Heart right ventricle (tissue), 16 donors: ENCODE measurements around the gene HTR6. TPM values are rescaled to one million over a fixed set of nuclear protein-coding genes. Genes with fewer than 3 reads are reported as not detected.

Experiments used
- ATAC-seq, 8 donors: fragments of 200-7000 bp; cut with Tn5 transposase; one replicate each; pipeline ENCODE4 v1.9.1; 2020; ENCODE audit warnings: mild to moderate bottlenecking in 8 of 8, moderate library complexity in 8 of 8, moderate number of reproducible peaks in 1 of 8
- DNase-seq, 2 donors: peaks; one replicate each; pipeline ENCODE4 v3.0.0-alpha.2; 2020
- H3K27ac ChIP-seq, 10 donors: fragments of 200-600 bp; sonication (generic) in 2 of 10; one replicate each; pipeline versions ENCODE4 v1.5.0 to v1.8.0; 2020 to 2022; ENCODE audit warnings: mild to moderate bottlenecking in 3 of 10
- H3K27me3 ChIP-seq, 7 donors: fragments of 200-600 bp; one replicate each; pipeline ENCODE4 v1.8.0; 2021 to 2022; ENCODE audit warnings: mild to moderate bottlenecking in 2 of 7
- H3K36me3 ChIP-seq, 9 donors: fragments of 200-600 bp; sonication (generic) in 1 of 9; one replicate each; pipeline versions ENCODE4 v1.5.0 to v1.8.0; 2020 to 2022; ENCODE audit warnings: mild to moderate bottlenecking in 2 of 9
- H3K4me1 ChIP-seq, 9 donors: fragments of 200-600 bp; sonication (generic) in 1 of 9; one replicate each; pipeline versions ENCODE4 v1.5.0 to v1.8.0; 2020 to 2022; ENCODE audit warnings: mild to moderate bottlenecking in 4 of 9
- H3K4me3 ChIP-seq, 10 donors: fragments of 200-600 bp; sonication (generic) in 2 of 10; one replicate each; pipeline versions ENCODE4 v1.5.0 to v1.8.0; 2020 to 2022; ENCODE audit warnings: mild to moderate bottlenecking in 7 of 10, moderate library complexity in 2 of 10
- H3K9me3 ChIP-seq, 11 donors: fragments of 200-600 bp in 10 of 11; sonication (generic) in 2 of 11; one replicate each; pipeline versions ENCODE4 v1.5.0 to v1.8.0; 2013 to 2022; ENCODE audit warnings: mild to moderate bottlenecking in 2 of 11, control low read depth in 1 of 11, moderate library complexity in 1 of 11
- WGBS, 2 donors: extraction: QIAGEN DNeasy Blood & Tissue Kit; methylation state at CpG; one replicate each; pipeline ENCODE4 v1.1.7; 2013; ENCODE audit warnings: inconsistent platforms in 1 of 2; 5-methylcytosine and 5-hydroxymethylcytosine counted together
- intact Hi-C, 10 donors: fragments of 100-400 bp; cut with DNase I; formaldehyde crosslinking; loops; one replicate each; pipeline versions ENCODE4 v1.11.1 to v1.14.2; 2022
- polyA plus RNA-seq, 2 donors: library from polyadenylated mRNA; stranded (reverse); fragments of 200-250 nt; gene quantifications; one replicate each; pipeline ENCODE4 v1.2.3, GENCODE V29; 2013
- total RNA-seq, 10 donors: library from RNA; stranded (reverse); fragmentation: NEBNext Ultra II Directional in 3 of 10; extraction: Animal tissue kit (Norgen Biotek cat#: 25700) in 3 of 10; gene quantifications; one replicate each; pipeline versions ENCODE4 v1.2.1 to v1.2.4, GENCODE V29; 2021 to 2023
- TF ChIP-seq, protein P1 (sequence below), 9 donors: fragments of 200-600 bp; sonication (generic) in 2 of 9; IDR thresholded peaks; one replicate each; pipeline versions ENCODE4 v1.5.0 to v1.8.0; 2021 to 2022; ENCODE audit warnings: antibody characterized with exemption in 9 of 9, mild to moderate bottlenecking in 5 of 9, moderate library complexity in 1 of 9
- donor health status: Arrhythmogenic right ventricular cardiomyopathy.
- donor health status: ischemic (EF 13 %, LVEDD 7.1; RV severe dilation, severe dysfunction).
- donor health status: healthy with polysubstance abuse.
- donor health status: DM: no; HTN: yes; CAD: no.
- donor health status: DM: no; HTN: no; CAD: no.
- donor health status: ischemic (EF 25% LVEDD 6.9; RV normal size, moderate dysfunction).
- donor health status: ischemic (EF 25% LVEDD 5.7; RV mildly dilated, moderate dysfunction).
- donor health status: healthy.
- donor health status: DM: yes; HTN: yes; CAD: no.
- donor health status: Ischemic cardiomyopathy.
- donor health status: ischemic (EF 35%, LVEDD 5.7; RV mildly dilated, moderate dysfunction).
- donor health status: nonischemic (EF 11% LVEDD 7.7; RV severe dilation, severe dysfunction).
- donor health status: DM: yes; HTN: yes; CAD: no.
- donor health status: PGD.
- donor health status: ischemic (EF 29% LVEDD 5.4; RV normal size, mild dysfunction).
- donor health status: nonischemic (EF 23%, LVEDD 6.1; RV moderate dilation, normal function).

HTR6 gene
- total and polyA plus RNA-seq, 12 donors: not detected

GRCh38 chr1:19685994-19686393 is 21.3 kb downstream of the HTR6 start:
- TF ChIP-seq, protein P1, sequence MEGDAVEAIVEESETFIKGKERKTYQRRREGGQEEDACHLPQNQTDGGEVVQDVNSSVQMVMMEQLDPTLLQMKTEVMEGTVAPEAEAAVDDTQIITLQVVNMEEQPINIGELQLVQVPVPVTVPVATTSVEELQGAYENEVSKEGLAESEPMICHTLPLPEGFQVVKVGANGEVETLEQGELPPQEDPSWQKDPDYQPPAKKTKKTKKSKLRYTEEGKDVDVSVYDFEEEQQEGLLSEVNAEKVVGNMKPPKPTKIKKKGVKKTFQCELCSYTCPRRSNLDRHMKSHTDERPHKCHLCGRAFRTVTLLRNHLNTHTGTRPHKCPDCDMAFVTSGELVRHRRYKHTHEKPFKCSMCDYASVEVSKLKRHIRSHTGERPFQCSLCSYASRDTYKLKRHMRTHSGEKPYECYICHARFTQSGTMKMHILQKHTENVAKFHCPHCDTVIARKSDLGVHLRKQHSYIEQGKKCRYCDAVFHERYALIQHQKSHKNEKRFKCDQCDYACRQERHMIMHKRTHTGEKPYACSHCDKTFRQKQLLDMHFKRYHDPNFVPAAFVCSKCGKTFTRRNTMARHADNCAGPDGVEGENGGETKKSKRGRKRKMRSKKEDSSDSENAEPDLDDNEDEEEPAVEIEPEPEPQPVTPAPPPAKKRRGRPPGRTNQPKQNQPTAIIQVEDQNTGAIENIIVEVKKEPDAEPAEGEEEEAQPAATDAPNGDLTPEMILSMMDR (IDR thresholded peaks at IDR 0.05): no peak
- Histone ChIP-seq H3K27ac (no peak overlapping the region), H3K27me3 (no peaks in the 10 kb centered on the region), H3K4me3 (no peak overlapping the region), H3K9me3 (peaks cover 0 to 13% (median 0%) of the 10 kb centered on the region in 11 donors), H3K36me3 (peaks cover 0 to 20% (median 0%) of the 10 kb centered on the region in 9 donors), H3K4me1 (peaks cover 0 to 13% (median 9%) of the 10 kb centered on the region in 9 donors)
- 85 to 89% methylated on average over 9 of the region's 9 CpGs for WGBS, 2 donors
- DNase-seq (no peak), ATAC-seq (no peak)
- intact Hi-C loops: no loop called here

- H3K4me1 ChIP-seq: peaks cover 0 to 13% (median 9%) of the 10 kb centered on the region in 9 donors
- TF ChIP-seq, protein P1 (IDR thresholded peaks at IDR 0.05): no peak
Observed at GRCh38 chr1:19687414-19687813, 22.7 kb downstream of the HTR6 start.

GRCh38 chr1:19688041-19688842 is 23.6 kb downstream of the HTR6 start:
- Histone ChIP-seq H3K4me3 (no peak overlapping the region), H3K27me3 (no peaks in the 10 kb centered on the region), H3K4me1 (peaks cover 0 to 13% (median 9%) of the 10 kb centered on the region in 9 donors), H3K27ac (peak overlapping the region in 1 of 10 donors; percentile 20), H3K36me3 (peaks cover 0 to 28% (median 0%) of the 10 kb centered on the region in 9 donors), H3K9me3 (peaks cover 0 to 13% (median 0%) of the 10 kb centered on the region in 11 donors)
- TF ChIP-seq, protein P1 (IDR thresholded peaks at IDR 0.05): no peak
- DNase-seq (no peak), ATAC-seq (peak in 3 of 8 donors; percentile 37 to 52 (median 39))
- intact Hi-C loops: no loop called here
- 74 to 80% methylated on average over 19 of the region's 19 CpGs for WGBS, 2 donors

More at GRCh38 chr1:19687414-19687813, 22.7 kb downstream of the HTR6 start:
- DNase-seq (no peak), ATAC-seq (no peak)
- peaks cover 0 to 13% (median 0%) of the 10 kb centered on the region in 11 donors for H3K9me3 ChIP-seq
- WGBS, 2 donors: 96% methylated on average over 1 of the region's 1 CpG
- no peaks in the 10 kb centered on the region for H3K27me3 ChIP-seq
- intact Hi-C loops: no loop called here
- H3K36me3 ChIP-seq: peaks cover 0 to 30% (median 0%) of the 10 kb centered on the region in 9 donors
- no peak overlapping the region for H3K27ac ChIP-seq
- H3K4me3 ChIP-seq: no peak overlapping the region

DNA sequence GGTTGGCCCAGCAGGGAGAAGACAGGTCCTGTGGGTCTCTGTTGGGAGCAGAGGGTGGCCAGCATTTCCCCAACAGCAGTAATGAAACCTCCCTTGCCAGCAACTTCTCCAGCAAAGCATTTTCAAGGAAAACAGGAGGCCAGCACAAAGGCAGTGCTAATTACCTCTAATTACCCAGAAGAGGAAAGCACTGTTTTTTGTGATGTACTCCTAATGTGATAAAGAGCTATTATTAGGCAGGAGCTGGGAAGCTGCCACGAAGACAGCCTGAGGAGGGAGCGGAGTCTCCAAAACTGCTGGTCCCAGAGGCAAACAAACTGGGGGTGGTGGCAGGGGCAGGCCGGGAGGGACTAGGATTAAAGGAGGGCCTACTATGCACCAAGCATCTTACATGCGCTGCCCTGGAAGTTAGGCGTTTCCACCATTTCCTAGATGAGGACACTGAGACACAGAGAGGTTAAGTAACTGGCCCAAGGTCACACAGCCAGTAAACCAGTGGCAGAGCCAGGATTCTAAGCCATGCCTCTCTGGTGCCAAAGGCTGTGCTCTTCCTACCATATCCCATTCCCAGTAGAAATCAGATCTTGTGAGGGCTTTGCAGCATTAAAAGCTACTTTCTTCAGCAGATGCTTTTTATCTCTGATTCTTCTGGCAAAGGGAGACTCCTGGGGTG is 24.5 kb downstream of the HTR6 start:
- WGBS, 2 donors: 53 to 56% methylated on average over 5 of the region's 5 CpGs
- TF ChIP-seq, protein P1 (IDR thresholded peaks at IDR 0.05): no peak
- H3K36me3 ChIP-seq: peaks cover 0 to 36% (median 0%) of the 10 kb centered on the region in 9 donors
- peaks cover 0 to 13% (median 9%) of the 10 kb centered on the region in 9 donors for H3K4me1 ChIP-seq
- intact Hi-C loops: no loop called here
- H3K4me3 ChIP-seq: no peak overlapping the region
- peaks cover 0 to 13% (median 0%) of the 10 kb centered on the region in 11 donors for H3K9me3 ChIP-seq
- DNase-seq (no peak), ATAC-seq (peak in 3 of 8 donors; percentile 30 to 36 (median 34))
- H3K27ac ChIP-seq: no peak overlapping the region
- no peaks in the 10 kb centered on the region for H3K27me3 ChIP-seq
